Measurements from ENCODE around the gene TBC1D14.

Gene TBC1D14

GRCh38 chr4:7020856-7021255 lies 111.2 kb downstream of the TBC1D14 start:
- TF ChIP-seq SPI1 (IDR thresholded peaks at IDR 0.05; ENCODE audit: low read depth, low read length): no peak
- no peak for DNase-seq (ENCODE audit: insufficient read length, low spot score)
- FAIRE-seq: no peak

GRCh38 chr4:7021355-7021754 lies 111.7 kb downstream of the TBC1D14 start:
- FAIRE-seq (no peak), DNase-seq (ENCODE audit: insufficient read length, low spot score) (no peak)
- TF ChIP-seq TAF1 (IDR thresholded peaks at IDR 0.05; ENCODE audit: low read depth, low read length) (no peak), PAX5 (IDR thresholded peaks at IDR 0.05; ENCODE audit: insufficient read depth, low read length, severe bottlenecking) (no peak), POLR2A (IDR thresholded peaks at IDR 0.05; ENCODE audit: low read depth, low read length) (no peak), POU2F2 (IDR thresholded peaks at IDR 0.05; ENCODE audit: low read depth, low read length) (no peak), SPI1 (IDR thresholded peaks at IDR 0.05; ENCODE audit: low read depth, low read length) (no peak), POLR2AphosphoS5 (IDR thresholded peaks at IDR 0.05; ENCODE audit: low read depth, low read length) (no peak)

- no peak for DNase-seq (ENCODE audit: insufficient read length, low spot score)
- no peak for FAIRE-seq
- TF ChIP-seq TAF1 (IDR thresholded peaks at IDR 0.05; ENCODE audit: low read depth, low read length) (no peak), POU2F2 (IDR thresholded peaks at IDR 0.05; ENCODE audit: low read depth, low read length) (no peak), PAX5 (IDR thresholded peaks at IDR 0.05; ENCODE audit: insufficient read depth, low read length, severe bottlenecking) (no peak), POLR2AphosphoS5 (IDR thresholded peaks at IDR 0.05; ENCODE audit: low read depth, low read length) (no peak), POLR2A (IDR thresholded peaks at IDR 0.05; ENCODE audit: low read depth, low read length) (no peak)
These were observed 112.5 kb downstream of the TBC1D14 start for GRCh38 chr4:7021930-7022664.

- FAIRE-seq (no peak), DNase-seq (ENCODE audit: insufficient read length, low spot score) (no peak)
- TF ChIP-seq TAF1 (IDR thresholded peaks at IDR 0.05; ENCODE audit: low read depth, low read length) (no peak), POLR2AphosphoS5 (IDR thresholded peaks at IDR 0.05; ENCODE audit: low read depth, low read length) (no peak), POU2F2 (IDR thresholded peaks at IDR 0.05; ENCODE audit: low read depth, low read length) (no peak), SPI1 (IDR thresholded peaks at IDR 0.05; ENCODE audit: low read depth, low read length) (no peak), PAX5 (IDR thresholded peaks at IDR 0.05; ENCODE audit: insufficient read depth, low read length, severe bottlenecking) (no peak), POLR2A (IDR thresholded peaks at IDR 0.05; ENCODE audit: low read depth, low read length) (no peak)
These were observed 113.9 kb downstream of the TBC1D14 start for GRCh38 chr4:7023486-7023885.

- no peak for TF ChIP-seq POU2F2 (IDR thresholded peaks at IDR 0.05; ENCODE audit: low read depth, low read length)
- TF ChIP-seq POLR2AphosphoS5 (IDR thresholded peaks at IDR 0.05; ENCODE audit: low read depth, low read length): no peak
- no peak for TF ChIP-seq SPI1 (IDR thresholded peaks at IDR 0.05; ENCODE audit: low read depth, low read length)
- TF ChIP-seq TAF1 (IDR thresholded peaks at IDR 0.05; ENCODE audit: low read depth, low read length): no peak
- no peak for TF ChIP-seq PAX5 (IDR thresholded peaks at IDR 0.05; ENCODE audit: insufficient read depth, low read length, severe bottlenecking)
- no peak for TF ChIP-seq POLR2A (IDR thresholded peaks at IDR 0.05; ENCODE audit: low read depth, low read length)
- FAIRE-seq (no peak), DNase-seq (ENCODE audit: insufficient read length, low spot score) (no peak)
These were observed 114.3 kb downstream of the TBC1D14 start for GRCh38 chr4:7023901-7024300.

GRCh38 chr4:7024336-7024890 lies 114.8 kb downstream of the TBC1D14 start:
- DNase-seq (ENCODE audit: insufficient read length, low spot score): no peak
- TF ChIP-seq PAX5 (IDR thresholded peaks at IDR 0.05; ENCODE audit: insufficient read depth, low read length, severe bottlenecking) (no peak), POLR2AphosphoS5 (IDR thresholded peaks at IDR 0.05; ENCODE audit: low read depth, low read length) (no peak), POLR2A (IDR thresholded peaks at IDR 0.05; ENCODE audit: low read depth, low read length) (no peak), POU2F2 (IDR thresholded peaks at IDR 0.05; ENCODE audit: low read depth, low read length) (no peak), SPI1 (IDR thresholded peaks at IDR 0.05; ENCODE audit: low read depth, low read length) (no peak), TAF1 (IDR thresholded peaks at IDR 0.05; ENCODE audit: low read depth, low read length) (no peak)
- no peak for FAIRE-seq

- FAIRE-seq: no peak
- TF ChIP-seq POLR2A (IDR thresholded peaks at IDR 0.05; ENCODE audit: low read depth, low read length): no peak
- TF ChIP-seq POU2F2 (IDR thresholded peaks at IDR 0.05; ENCODE audit: low read depth, low read length): no peak
- TF ChIP-seq SPI1 (IDR thresholded peaks at IDR 0.05; ENCODE audit: low read depth, low read length): no peak
- no peak for TF ChIP-seq TAF1 (IDR thresholded peaks at IDR 0.05; ENCODE audit: low read depth, low read length)
- TF ChIP-seq PAX5 (IDR thresholded peaks at IDR 0.05; ENCODE audit: insufficient read depth, low read length, severe bottlenecking): no peak
- TF ChIP-seq POLR2AphosphoS5 (IDR thresholded peaks at IDR 0.05; ENCODE audit: low read depth, low read length): no peak
- no peak for DNase-seq (ENCODE audit: insufficient read length, low spot score)
These were observed 115.5 kb downstream of the TBC1D14 start for GRCh38 chr4:7025040-7025602.

GRCh38 chr4:7026107-7026506 lies 116.5 kb downstream of the TBC1D14 start:
- DNase-seq (ENCODE audit: insufficient read length, low spot score): no peak
- TF ChIP-seq PAX5 (IDR thresholded peaks at IDR 0.05; ENCODE audit: insufficient read depth, low read length, severe bottlenecking) (no peak), POU2F2 (IDR thresholded peaks at IDR 0.05; ENCODE audit: low read depth, low read length) (no peak), TAF1 (IDR thresholded peaks at IDR 0.05; ENCODE audit: low read depth, low read length) (no peak), POLR2AphosphoS5 (IDR thresholded peaks at IDR 0.05; ENCODE audit: low read depth, low read length) (no peak), SPI1 (IDR thresholded peaks at IDR 0.05; ENCODE audit: low read depth, low read length) (no peak), POLR2A (IDR thresholded peaks at IDR 0.05; ENCODE audit: low read depth, low read length) (no peak)
- no peak for FAIRE-seq

GRCh38 chr4:7027284-7027683 lies 117.7 kb downstream of the TBC1D14 start:
- FAIRE-seq (peak; percentile 91), DNase-seq (ENCODE audit: insufficient read length, low spot score) (no peak)
- TF ChIP-seq POU2F2 (IDR thresholded peaks at IDR 0.05; ENCODE audit: low read depth, low read length) (no peak), POLR2A (IDR thresholded peaks at IDR 0.05; ENCODE audit: low read depth, low read length) (no peak), POLR2AphosphoS5 (IDR thresholded peaks at IDR 0.05; ENCODE audit: low read depth, low read length) (no peak), SPI1 (IDR thresholded peaks at IDR 0.05; ENCODE audit: low read depth, low read length) (no peak), TAF1 (IDR thresholded peaks at IDR 0.05; ENCODE audit: low read depth, low read length) (no peak), PAX5 (IDR thresholded peaks at IDR 0.05; ENCODE audit: insufficient read depth, low read length, severe bottlenecking) (no peak)

Measured in GM12891 (cell line).